ENCODE measurements around the gene POLD4.
"Not testable (repeated sequence)": the region's sequence is repeated elsewhere in the genome, so short reads cannot be mapped to it uniquely, and the experiment has no call there.

Gene POLD4

DNA sequence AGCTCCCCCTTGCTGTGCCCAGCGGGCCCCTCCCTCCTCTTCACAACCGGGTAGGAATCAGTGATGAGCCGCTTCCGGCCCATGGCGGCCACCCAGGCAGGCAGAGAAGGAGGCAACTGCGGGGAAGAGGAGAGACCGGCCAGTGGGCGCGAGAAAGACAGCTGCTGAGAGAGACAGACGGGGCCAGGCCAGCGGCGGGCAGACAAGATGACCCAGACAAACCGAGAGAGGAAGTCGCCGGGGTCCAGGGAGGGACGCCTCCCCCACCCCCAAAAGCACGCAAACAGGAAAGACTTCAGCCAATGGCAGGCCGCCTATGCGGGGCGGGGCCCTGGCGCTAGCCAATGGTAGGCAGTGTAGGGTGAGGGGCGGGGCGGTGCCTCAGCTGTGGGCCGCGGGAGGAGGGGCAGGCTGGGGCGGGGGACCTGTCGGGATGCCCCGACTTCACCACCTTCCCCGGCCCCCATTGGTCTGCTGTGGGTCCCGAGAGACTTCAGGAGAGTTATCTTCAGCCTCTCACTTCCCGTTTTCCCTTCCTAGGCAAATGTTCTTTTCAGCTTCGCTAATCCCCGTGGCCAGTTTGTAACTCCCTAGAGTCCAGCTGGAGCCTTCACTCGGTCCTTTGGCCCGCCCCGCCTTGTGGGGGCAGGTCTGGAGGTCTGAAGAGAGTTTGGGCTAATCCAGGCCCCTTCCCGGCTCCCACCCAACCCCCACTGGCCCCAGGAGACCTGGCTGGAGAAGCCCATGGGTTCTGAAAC is at the start of gene POLD4:
Gene POLD4 (minus strand): TSS at position 230 of the 758 bp plus-strand sequence. CDS start 147 bp downstream, at position 83.
- DNase-seq: peak; percentile 96

DNA sequence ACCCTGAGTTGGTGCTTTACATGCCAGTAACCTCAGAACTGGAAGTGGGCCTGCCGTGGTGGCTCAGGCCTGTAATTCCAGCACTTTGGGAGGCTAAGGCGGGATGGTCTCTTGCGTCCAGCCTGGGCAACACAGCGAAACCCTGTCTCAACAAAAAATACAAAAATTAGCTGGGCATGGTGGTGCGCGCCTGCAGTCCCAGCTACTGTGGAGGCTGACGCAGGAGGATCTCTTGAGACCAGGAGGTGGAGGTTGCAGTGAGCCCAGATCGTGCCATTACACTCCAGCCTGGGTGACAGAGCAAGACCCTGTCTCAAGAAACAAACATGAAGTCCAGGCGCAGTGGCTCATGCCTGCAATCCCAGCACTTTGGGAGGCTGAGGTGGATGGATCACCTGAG is 49.7 kb upstream of the POLD4 start:
- not testable (repeated sequence) for DNase-seq

DNA sequence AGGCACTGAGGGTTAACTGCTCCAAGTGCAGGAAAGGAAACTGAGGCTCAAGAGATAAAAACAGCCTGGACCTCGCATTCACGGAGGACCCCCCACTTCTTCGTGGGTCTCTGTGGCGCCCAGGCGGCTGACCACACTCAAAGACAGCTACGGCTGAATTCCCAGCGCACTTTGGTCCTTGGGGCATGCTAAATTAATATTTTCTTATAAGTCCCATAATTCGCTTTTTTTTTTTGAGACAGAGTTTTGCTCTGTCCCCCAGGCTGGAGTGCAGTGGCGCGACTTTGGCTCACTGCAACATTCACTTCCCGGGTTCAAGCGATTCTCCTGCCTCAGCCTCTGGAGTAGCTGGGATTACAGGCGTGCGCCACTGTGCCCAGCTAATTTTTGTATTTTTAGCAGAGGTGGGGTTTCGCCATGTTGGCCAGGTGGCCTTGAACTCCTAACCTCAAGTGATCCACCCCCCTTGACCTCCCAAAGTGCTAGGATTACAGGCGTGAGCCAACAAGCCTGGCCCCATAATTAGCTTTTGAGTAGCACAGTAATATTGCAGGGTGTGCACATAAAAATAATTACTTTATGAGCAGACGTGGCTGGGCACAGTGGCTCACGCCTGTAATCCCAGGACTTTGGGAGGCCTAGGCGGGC is 49.0 kb upstream of the POLD4 start:
- not testable (repeated sequence) for DNase-seq

DNA sequence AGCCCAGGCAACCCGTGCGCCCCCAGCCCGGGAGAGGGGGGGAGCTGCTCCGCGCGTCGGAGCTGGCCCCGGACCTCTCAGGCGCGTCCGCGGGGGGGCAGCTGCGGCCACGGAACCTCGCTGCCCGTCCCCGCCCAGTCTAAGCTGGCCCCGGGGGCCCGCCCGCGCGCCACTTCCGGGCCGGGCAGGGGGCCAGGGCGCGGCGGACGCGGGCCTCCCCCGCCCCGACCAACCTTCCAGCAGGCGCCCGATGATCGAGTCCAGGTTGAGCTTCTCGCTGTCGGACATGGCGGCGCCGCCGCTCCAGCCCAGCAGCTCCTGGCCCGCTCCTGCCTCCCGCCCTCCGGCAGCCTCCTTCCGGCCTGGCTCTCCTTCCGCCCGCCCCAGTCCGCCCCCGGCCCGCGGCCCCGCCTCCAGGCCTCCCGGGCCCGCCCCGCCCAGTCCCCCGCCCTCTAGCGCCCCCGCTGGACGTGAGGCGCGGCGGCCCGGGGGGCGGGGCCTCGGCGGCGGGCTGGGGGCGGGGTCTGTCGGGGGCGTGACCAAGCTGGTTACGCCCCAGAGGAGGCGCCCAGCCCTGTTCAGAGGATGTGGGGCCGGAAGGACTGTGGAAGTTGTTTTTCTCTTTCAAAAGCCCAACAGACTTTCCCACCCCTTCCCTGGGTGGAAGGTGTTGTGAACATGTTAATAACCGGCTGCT is 48.3 kb upstream of the POLD4 start, which contains the start of gene PPP1CA:
Gene PPP1CA (minus strand): TSS at position 364 of the 697 bp plus-strand sequence. CDS start 76 bp downstream, at position 288.
- peak; percentile 89 for DNase-seq

DNA sequence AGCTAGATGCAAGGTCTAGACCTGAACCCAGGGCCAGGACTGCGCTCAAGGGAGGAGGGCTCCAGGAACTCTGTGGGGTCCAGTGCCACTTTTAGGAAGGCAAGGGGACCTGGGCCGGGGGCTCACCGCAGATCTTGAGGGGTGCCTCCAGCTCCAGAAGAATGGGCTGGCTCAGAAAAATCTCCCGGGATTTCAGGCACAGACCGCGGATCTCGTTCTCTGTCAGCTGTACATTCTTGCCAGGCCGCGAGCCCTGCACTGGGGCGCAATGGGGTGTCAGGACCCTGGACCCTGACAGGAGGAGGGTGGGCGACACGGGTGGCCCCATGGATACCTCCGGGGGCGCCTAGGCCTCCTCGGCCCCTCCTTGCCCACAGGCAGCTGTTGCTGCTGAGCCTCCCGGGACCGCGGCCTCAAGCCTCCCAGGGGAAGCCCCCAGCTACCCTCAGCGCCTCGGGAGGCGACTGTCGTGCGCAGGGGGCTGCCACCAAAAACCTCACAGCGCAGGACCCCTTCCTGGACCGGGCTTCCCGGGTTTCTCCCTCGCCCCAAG is 47.7 kb upstream of the POLD4 start:
- DNase-seq: no peak

DNA sequence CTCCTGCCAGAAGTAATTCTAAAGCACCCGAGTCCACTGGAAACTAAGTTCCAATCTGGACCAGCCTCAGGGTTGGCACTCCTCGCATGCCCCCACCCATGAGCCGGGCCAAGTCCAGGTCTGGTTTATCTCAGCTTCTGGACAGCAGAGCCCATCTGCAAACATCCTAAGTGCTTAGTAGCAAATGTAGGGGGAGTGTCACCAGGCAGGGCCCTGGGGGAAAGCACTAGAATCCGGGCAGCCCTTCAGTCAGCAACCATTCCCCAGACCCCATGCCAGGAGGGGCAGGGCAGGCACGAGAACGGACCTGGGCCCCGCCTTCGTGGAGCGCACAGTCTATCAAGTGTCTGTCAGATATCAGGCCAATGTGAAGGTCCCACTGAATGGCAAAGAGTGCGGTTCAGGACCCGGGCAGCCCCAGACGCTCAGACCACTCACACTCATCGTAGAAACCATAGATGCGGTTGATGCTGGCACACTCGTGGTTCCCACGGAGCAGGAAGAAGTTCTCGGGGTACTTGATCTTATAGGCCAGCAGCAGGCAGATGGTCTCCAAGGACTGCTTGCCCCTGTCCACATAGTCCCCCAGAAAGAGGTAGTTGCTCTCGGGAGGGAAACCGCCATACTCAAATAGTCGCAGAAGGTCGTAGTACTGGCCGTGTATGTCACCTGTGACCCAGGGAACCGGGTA is 47.0 kb upstream of the POLD4 start:
- DNase-seq: no peak

DNA sequence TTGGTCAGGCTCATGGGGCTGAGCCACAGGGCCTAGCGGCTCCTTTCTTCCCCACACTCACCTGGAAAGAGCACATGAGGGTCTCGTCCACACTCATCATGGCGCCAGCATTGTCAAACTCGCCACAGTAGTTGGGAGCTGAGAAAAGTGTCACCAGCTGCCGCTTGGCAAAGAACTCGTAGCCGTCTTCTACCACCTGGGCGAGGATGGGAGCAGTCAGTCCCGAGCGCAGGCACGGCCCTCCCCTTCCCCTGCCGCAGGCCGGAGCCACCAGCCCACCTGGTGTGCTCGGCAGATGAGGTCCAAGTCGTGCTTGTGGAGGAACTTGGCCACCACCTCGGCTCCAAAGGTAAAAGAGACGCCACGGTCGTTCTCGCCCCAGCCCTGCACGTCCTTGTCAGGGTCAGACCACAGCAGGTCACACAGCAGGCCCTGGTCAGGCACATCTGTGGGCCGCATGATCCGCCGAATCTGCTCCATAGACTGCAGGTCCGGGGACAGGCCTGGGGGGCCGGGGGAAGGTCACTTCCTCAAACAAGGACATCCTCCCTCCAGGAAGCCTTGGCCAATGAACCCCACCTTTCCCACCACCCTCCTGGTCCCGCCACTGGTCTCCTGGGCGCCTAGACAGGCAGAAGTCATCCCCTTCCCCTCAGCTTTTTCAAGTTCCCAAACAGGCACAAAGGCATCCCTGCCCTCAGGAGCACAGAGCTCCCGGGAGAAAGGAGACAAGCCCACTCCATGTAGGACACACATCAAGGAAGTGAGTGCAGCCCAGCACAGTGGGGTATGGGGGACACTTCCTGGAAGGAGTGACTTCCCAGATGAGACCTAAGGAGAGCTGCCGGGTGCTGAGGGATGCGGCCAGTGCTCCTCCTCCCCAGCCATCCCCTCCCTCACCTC is 45.6 kb upstream of the POLD4 start:
- no peak for DNase-seq

DNA sequence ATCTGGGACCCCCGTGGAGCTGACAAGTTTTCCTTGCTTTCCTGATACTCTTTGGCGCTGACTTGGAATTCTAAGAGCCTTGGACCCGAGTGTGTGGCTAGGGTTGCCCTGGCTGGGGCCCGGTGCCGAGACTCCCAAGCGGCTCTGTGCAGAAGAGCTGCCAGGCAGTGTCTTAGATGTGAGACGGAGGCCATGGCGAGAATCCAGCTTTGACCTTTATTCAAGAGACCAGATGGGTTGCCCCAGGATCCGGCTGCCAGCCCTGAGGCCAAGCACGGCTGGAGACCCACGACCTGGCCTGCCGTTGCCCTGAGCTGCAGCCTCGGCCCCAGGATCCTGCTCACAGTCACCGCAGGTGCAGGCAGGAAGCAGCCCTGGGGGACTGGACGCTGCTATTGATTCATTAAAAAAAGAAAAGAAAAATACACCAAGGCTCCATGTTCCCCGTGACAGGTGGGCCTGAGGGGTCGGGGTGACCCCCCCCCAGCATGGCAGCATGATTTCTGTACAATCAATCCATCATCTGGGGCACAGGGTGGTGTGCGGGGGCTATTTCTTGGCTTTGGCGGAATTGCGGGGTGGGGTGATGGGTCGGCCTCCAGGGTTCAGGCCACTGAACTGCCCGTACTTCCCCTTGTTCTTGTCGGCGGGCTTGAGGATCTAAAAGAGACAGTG is 44.8 kb upstream of the POLD4 start:
- no peak for DNase-seq

DNA sequence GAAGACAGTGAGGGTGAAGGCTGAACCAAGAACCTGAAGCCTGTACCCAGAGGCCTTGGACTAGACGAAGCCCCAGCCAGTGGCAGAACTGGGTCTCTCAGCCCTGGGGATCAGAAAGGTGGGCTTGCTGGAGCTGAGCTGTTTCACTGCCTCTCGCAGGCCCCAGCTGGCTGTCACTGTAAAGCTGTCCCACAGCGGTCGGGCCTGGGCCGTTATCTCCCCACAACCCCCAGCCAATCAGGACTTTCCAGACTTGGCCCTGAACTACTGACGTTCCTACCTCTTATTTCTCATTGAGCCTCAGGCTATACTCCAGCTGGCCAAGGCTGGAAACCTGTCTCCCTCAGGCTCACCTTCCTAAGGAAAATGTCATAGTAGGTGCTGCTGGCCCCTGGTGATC is 44.2 kb upstream of the POLD4 start:
- DNase-seq: no peak

DNA sequence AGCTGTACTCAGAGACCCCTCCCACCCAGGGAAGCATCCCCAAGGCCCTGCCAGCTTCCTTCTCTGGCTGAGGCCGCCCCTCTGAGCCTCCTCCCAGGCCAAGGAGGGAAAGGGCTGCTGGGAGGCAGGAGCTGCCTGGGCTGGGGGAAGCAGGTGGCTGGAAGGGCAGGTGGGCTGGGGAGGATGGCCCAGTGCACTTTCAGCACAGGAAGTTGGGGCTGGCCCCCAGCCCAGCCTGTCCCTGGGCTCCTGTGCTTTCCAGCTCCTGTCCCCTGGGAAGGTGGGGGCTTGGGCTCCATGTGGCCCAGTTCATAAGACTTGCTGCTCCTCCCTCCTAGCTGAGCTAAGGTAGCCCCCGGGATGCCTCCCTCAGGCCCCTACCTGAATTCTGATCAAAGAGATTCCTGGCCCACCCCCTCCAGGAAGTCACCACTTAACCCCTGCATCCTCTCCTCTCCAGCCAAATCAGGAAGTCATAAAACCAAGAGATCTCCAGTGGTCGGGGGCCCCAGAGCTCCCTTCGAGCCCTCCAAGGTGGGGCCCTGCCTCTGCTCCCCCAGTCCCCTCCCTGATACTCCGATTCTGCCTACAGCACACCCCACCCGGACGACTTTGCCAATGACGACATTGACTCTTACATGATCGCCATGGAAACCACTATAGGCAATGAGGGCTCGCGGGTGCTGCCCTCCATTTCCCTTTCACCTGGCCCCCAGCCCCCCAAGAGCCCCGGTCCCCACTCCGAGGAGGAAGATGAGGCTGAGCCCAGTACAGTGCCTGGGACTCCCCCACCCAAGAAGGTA is 43.4 kb upstream of the POLD4 start:
- DNase-seq: no peak

DNA sequence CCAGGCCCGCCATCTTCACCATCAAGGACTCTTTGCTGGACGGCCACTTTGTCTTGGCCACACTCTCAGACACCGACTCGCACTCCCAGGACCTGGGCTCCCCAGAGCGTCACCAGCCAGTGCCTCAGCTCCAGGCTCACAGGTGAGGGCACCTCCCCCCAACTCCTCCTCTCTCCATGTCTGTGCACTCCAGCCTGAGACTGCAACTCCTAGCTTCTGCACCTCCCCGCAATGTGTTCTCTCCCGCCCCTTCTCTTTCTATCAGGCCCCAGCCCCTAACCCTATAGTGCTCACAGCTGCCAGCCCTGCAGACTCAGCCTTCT is 42.9 kb upstream of the POLD4 start:
- DNase-seq: no peak

DNA sequence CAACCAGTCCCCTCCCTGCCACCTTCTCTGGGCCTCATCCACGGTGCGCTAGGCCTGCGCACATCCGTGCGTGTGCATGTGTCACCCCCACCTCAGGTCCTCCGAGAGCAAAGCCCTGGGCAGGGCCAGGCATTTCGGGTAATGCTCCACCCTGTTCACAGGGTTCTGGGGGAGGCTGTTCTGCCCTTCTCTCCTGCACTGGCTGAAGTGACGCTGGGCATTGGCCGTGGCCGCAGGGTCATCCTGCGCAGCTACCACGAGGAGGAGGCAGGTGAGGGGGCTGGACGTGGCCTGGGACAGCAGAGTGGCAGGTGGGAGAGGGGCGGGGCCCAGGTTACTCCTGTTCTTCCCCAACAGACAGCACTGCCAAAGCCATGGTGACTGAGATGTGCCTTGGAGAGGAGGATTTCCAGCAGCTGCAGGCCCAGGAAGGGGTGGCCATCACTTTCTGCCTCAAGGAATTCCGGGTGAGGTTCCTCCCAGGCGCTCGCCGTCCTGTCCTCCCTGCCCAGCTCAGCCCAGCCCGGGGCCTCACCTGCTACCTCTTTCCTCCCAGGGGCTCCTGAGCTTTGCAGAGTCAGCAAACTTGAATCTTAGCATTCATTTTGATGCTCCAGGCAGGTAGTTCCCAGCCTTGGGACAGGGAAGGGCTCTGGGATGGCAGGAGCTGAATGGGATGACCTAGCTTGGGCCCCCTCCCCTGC is 42.4 kb upstream of the POLD4 start:
- DNase-seq: no peak

DNA sequence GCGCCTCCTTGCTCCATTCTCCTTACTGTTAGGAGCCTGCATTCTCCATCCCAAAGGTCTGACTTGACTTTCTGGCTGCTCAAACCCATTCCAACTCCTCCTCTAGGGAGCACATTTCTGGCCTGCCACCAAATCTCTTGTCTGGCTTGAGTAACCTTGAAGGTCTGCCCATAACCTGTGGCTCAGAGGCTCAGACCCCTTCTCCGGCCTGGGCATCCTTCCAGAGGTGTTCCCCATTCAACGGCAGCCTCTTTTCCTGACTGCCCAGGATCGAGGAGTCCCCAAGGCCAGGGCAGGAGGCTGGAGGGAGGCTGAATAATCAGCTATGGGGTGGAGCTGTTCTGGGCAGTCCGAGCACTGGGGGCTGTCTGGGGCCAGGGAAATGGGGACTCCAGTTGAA is 40.6 kb upstream of the POLD4 start:
- no peak for DNase-seq

DNA sequence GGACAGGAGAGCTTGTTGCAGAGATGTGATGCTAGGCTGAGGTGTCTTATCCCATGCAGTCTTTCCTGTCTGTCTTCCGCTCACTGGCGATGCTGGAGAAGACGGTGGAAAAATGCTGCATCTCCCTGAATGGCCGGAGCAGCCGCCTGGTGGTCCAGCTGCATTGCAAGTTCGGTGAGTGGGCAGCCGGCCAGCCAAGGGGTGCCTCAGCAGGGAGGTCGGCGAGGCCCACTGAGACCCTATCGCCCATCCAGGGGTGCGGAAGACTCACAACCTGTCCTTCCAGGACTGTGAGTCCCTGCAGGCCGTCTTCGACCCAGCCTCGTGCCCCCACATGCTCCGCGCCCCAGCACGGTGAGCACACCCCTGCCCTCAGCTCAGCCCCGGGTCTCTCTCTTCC is 40.1 kb upstream of the POLD4 start:
- DNase-seq: no peak

DNA sequence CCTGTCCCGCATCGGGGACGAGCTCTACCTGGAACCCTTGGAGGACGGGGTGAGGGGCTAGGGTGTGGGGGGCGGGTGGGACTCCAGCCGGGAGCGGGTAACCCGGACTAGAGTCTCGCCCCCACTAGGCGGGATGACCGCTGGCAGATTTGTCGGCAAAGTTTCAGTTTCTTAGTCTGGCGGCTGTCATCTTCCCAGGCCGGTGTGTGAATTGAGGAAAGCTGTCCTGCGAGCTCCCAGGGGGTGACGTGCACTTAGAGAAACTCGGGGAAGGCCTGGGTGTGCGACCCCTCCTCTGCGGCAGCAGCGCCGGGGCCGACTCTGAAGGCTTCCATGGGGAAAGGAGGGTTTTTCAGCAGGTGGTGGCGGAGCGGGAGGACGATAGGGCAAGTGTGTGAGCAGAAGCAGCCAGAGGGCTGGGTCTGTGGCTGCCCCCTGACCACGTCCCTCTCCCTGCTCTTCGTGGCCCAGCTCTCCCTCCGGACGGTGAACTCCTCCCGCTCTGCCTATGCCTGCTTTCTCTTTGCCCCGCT is 38.9 kb upstream of the POLD4 start:
- no peak for DNase-seq

DNA sequence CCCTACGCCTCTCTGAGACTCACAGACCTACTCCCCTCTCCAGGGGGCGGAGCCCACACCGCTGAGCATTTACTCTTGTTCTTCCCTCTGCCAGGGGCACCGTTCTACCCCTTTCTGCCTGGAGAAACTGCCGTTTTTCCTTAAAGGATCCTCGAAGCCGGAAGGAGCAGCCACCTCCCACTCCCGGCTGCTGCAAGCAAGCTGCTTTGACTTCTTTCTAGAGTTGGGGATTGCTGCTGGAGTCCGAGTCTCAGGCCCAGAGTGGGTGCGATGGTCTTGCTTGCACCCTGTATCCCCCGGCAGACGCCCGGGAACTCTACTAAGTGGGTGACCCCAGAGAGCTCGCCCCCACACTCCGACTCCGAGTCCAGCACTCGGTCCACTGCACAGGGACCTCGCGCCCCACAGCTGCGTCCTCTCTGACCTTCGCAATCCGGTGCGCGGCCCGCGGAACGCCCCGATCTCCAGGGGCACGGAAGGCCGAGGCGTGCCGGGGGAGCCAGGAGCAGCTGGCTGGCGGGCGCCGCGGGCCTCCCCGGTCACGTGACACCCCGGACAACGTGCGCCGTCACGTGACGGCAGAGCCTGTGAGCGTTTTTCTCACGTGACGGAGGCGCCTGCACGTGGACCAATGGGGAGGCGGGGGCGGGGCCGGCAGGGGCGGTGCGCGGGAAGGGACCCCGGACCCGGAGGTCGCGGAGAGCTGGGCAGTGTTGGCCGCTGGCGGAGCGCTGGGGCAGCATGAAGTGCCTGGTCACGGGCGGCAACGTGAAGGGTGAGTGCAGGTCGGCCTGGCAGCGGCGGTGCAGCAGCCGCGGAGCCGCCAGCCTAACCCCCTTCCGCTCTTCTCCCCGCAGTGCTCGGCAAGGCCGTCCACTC is 38.2 kb upstream of the POLD4 start, which contains the start of gene RAD9A:
Gene RAD9A (plus strand): TSS at position 683 of the 879 bp plus-strand sequence. CDS start 59 bp downstream, at position 742.
- DNase-seq: peak; percentile 94

DNA sequence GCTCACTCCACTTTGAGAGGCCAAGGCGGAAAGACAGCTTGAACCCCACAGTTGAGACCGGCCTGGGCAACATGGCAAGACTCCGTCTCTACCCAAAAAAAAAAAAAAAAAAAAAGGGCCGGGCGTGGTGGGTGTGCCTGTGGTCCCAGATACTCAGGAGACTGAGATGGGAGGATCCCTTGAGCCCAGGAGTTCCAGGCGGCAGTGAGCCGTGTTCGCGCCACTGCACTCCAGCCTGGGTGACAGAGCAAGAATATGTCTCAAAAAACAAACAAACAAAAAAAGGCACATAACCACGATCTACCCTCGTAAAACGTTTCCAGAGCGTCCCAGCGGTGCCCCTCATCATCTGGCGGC is 37.6 kb upstream of the POLD4 start:
- no peak for DNase-seq

DNA sequence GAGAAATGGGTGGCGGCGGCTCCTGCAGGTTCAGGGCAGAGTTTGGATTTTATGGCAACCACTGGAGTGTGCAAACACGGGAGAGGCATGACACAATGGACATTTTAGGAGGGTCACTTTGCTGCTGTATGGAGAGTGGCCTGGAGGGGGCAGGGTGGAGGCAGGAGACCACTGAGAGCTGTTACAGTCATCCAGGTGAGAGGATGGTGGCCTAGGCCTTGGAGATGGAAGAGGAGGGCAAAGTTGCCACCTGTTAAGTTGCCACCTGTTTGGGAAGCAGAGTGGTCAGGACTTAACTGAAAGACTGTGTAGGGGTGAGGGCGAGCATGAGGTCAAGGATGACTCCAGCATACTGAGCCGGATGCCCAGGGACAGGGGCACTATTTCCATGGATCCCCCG is 36.1 kb upstream of the POLD4 start:
- DNase-seq: no peak
